ENCODE results near the gene OR52M1.

The OR52M1 gene

DNA sequence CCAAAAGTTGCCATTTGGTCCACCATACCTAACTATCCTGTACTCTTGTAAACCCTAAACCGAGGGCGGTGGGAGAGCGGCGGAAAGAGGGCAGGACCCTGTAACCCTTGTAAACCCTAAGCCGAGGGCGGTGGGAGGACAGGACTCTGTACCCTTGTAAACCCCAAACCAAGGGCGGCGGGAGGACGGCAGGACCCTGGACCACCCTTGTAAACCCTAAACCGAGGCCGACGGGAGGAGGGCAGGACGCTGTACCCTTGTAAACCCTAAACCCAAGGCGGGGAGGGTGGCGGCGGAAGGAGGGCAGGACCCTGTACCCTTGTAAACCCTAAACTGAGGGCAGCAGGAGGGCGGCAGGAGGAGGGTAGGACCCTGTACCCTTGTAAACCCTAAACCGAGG is 24.1 kb downstream of the OR52M1 start:
- DNase-seq = no peak

DNA sequence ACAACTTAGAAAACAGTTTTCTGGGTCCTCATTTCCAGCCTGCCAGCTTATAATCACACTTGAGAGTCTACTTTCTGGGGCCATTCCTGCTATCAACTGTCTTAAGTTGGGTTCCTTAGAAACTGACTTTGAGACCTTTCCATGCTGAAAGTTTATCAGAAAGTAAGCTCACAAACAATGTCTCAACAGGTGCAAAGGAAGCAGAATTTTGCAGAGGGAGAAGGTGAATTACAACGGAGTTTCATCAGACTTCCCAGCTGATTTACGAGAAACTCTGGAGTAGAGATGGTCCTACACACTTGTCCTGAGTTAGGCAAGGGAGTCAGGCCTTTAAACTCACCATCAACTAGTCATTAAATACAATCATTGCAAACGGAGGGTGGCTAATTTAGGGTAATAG is 31.9 kb downstream of the OR52M1 start:
- no peak for DNase-seq

DNA sequence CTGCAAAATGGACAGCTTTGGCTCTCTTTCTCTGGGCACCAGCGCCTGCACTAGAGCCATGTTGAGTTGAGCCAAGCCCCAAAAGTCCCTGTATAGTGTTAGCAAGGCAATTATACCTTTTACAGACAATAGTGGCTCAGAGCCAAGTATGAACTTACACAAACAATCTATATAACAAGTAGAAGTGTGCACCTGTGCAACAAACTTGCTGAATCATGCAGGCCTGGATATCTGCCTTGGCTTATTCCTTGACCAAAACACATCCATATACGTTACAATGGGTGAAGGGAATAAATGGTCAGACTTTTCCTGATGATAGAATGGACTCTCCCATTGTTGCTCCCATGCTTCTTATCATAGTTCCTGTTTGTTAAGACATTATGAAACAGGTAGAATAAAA is 32.8 kb downstream of the OR52M1 start:
- DNase-seq = no peak

DNA sequence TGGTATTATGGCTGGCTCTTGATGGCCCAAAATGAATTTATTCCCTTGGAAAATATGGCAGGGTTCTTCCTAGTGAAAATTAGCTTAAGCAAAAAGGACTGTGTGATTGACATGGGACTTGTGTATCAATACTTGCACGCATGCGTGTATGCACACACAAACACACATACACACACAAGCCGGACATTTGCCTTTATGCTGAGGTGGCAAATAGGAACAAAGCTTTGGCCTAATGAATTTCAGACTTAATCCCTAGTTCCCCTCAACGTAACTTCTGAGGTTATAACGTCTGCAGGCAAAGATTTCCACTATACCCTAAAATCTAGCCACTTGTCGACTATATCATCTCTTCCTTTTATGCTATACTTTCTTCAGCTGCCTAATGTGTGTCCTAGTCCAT is 33.6 kb downstream of the OR52M1 start:
- no peak for DNase-seq

DNA sequence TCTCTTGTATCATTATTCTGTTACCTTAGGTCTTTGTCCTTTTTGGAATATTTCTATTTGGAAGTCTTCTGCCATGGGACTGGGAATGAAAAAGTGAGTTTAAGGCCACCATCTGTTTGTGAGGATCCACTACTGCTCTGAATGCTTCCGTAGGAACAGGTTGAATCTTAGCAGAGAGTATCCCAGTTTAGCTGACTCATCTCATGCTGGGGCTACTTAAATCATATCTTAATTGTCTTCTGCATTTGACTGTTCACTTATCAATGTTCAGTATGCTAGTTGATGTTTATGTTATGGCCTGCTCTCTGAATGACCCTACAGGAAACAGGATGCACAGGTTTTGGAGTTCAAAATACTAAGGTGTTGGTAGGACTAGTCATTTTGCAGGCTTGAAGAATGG is 35.1 kb downstream of the OR52M1 start:
- no peak for DNase-seq

DNA sequence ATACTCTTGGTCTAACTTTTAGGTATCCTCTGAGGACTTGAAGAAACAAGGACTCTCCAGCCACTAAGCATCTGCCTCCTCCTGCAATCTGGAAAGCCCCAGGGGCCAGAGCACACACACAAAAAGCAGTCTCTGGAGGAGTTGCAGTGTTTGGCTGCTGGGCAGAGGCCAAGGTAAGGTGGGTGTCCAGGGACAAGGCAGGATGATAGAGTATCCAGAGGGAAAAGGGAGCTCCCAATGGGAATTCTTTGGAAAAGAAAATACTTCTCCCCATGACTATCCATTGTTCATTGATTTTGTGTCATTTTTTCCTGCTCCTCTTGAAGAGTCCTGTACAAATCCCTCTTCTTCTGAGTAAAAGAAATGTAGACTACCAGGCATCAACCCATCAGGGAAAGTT is 36.5 kb downstream of the OR52M1 start, which contains the start of gene OR52I2:
Gene OR52I2 (plus strand): TSS at position 301 of the 400 bp plus-strand sequence.
- no peak for DNase-seq

DNA sequence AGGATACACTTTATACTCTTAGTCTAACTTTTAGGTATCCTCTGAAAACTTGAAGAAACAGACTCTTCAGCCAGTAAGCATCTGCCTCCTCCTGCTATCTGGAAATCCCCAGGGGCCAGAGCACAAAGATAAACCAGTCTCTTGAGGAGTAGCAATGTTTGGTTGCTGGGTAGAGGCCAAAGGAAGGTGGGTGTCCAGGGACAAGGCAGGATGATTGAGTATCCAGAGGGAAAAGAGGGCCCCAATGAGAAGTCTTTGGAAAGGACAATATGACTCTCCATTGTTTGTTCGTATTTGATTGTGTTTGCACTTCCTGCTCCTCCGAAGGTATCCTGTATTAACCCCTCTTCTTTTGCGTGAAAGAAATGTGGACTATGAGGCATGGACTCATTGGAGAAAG is 44.0 kb downstream of the OR52M1 start:
- no peak for DNase-seq

DNA sequence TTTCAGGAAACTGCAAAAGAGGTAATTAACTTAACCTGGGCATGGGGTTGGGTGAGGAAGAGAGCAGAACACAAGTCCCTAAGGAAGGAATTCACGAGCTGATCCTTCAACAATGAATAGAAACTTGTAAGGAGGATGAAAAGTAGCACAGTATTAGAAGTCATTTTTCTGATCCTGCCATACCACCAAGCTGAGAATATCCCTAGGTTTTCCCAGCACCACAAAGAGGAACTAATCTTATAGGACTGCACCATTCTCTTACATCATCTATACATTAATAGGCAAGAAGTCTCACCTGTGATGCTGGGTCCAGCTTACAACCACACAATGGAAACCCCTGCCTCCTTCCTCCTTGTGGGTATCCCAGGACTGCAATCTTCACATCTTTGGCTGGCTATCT is 48.7 kb downstream of the OR52M1 start, which contains the start of gene OR52I1:
Gene OR52I1 (plus strand): TSS at position 301 of the 400 bp plus-strand sequence. CDS start 0 bp downstream, at position 301.
- DNase-seq = no peak
